Activated naive CD8-positive, alpha-beta T cell (primary cell): ENCODE measurements around the gene LMBRD2.

Experiments
- H3K27ac Mint-ChIP-seq: one replicate; pipeline ENCODE4 v1.8.0; 2021; ENCODE audit warnings: mixed read lengths
- H3K27me3 Mint-ChIP-seq: one replicate; pipeline ENCODE4 v1.8.0; 2021; ENCODE audit warnings: mixed read lengths
- H3K36me3 Mint-ChIP-seq: one replicate; pipeline ENCODE4 v1.8.0; 2021; ENCODE audit warnings: mixed read lengths
- H3K4me1 Mint-ChIP-seq: one replicate; pipeline ENCODE4 v1.8.0; 2021; ENCODE audit warnings: low read depth, mixed read lengths
- H3K4me3 Mint-ChIP-seq: one replicate; pipeline ENCODE4 v1.8.0; 2021; ENCODE audit warnings: mild to moderate bottlenecking, mixed read lengths
- H3K9me3 Mint-ChIP-seq: one replicate; pipeline ENCODE4 v1.8.0; 2021; ENCODE audit warnings: low read depth, mixed read lengths

LMBRD2 gene

GRCh38 chr5:36173426-36173825, 21.7 kb upstream of the LMBRD2 start:
- no peak overlapping the region for H3K27ac Mint-ChIP-seq
- no peaks in the 10 kb centered on the region for H3K27me3 Mint-ChIP-seq
- peaks cover 5% of the 10 kb centered on the region for H3K4me1 Mint-ChIP-seq
- no peaks in the 10 kb centered on the region for H3K9me3 Mint-ChIP-seq
- H3K36me3 Mint-ChIP-seq: peaks cover 9% of the 10 kb centered on the region
- no peak overlapping the region for H3K4me3 Mint-ChIP-seq

GRCh38 chr5:36172599-36172998, 20.9 kb upstream of the LMBRD2 start:
- H3K4me1 Mint-ChIP-seq: peaks cover 11% of the 10 kb centered on the region
- no peak overlapping the region for H3K27ac Mint-ChIP-seq
- H3K27me3 Mint-ChIP-seq: no peaks in the 10 kb centered on the region
- no peaks in the 10 kb centered on the region for H3K9me3 Mint-ChIP-seq
- no peak overlapping the region for H3K4me3 Mint-ChIP-seq
- peaks cover 12% of the 10 kb centered on the region for H3K36me3 Mint-ChIP-seq

- H3K27ac Mint-ChIP-seq: no peak overlapping the region
Observed at GRCh38 chr5:36170832-36171424, 19.2 kb upstream of the LMBRD2 start.

GRCh38 chr5:36168737-36169136, 17.1 kb upstream of the LMBRD2 start:
- H3K36me3 Mint-ChIP-seq: peaks cover 11% of the 10 kb centered on the region
- no peak overlapping the region for H3K4me3 Mint-ChIP-seq
- H3K9me3 Mint-ChIP-seq: no peaks in the 10 kb centered on the region
- peak overlapping the region; percentile 41 for H3K27ac Mint-ChIP-seq
- peaks cover 13% of the 10 kb centered on the region for H3K4me1 Mint-ChIP-seq
- H3K27me3 Mint-ChIP-seq: no peaks in the 10 kb centered on the region

More at GRCh38 chr5:36170832-36171424, 19.2 kb upstream of the LMBRD2 start:
- no peaks in the 10 kb centered on the region for H3K27me3 Mint-ChIP-seq
- H3K4me3 Mint-ChIP-seq: no peak overlapping the region
- peaks cover 9% of the 10 kb centered on the region for H3K36me3 Mint-ChIP-seq
- peaks cover 13% of the 10 kb centered on the region for H3K4me1 Mint-ChIP-seq
- no peaks in the 10 kb centered on the region for H3K9me3 Mint-ChIP-seq

GRCh38 chr5:36164461-36164860, 12.8 kb upstream of the LMBRD2 start:
- H3K9me3 Mint-ChIP-seq: no peaks in the 10 kb centered on the region
- peaks cover 20% of the 10 kb centered on the region for H3K4me1 Mint-ChIP-seq
- no peak overlapping the region for H3K4me3 Mint-ChIP-seq
- H3K27ac Mint-ChIP-seq: no peak overlapping the region
- peaks cover 18% of the 10 kb centered on the region for H3K36me3 Mint-ChIP-seq
- H3K27me3 Mint-ChIP-seq: no peaks in the 10 kb centered on the region

GRCh38 chr5:36162810-36163486, 11.3 kb upstream of the LMBRD2 start:
- H3K4me1 Mint-ChIP-seq: peaks cover 14% of the 10 kb centered on the region
- H3K4me3 Mint-ChIP-seq: no peak overlapping the region
- H3K9me3 Mint-ChIP-seq: no peaks in the 10 kb centered on the region
- H3K27me3 Mint-ChIP-seq: no peaks in the 10 kb centered on the region
- peaks cover 15% of the 10 kb centered on the region for H3K36me3 Mint-ChIP-seq
- no peak overlapping the region for H3K27ac Mint-ChIP-seq

GRCh38 chr5:36161361-36161760, 9.7 kb upstream of the LMBRD2 start:
- Mint-ChIP-seq H3K9me3 (no peaks in the 10 kb centered on the region), H3K27ac (no peak overlapping the region), H3K4me1 (peaks cover 20% of the 10 kb centered on the region), H3K27me3 (no peaks in the 10 kb centered on the region), H3K4me3 (no peak overlapping the region), H3K36me3 (peaks cover 16% of the 10 kb centered on the region)

GRCh38 chr5:36160617-36161016, 8.9 kb upstream of the LMBRD2 start:
- Mint-ChIP-seq H3K27me3 (no peaks in the 10 kb centered on the region), H3K27ac (no peak overlapping the region), H3K9me3 (no peaks in the 10 kb centered on the region), H3K36me3 (peaks cover 22% of the 10 kb centered on the region), H3K4me3 (no peak overlapping the region), H3K4me1 (peaks cover 24% of the 10 kb centered on the region)

GRCh38 chr5:36158144-36158543, 6.5 kb upstream of the LMBRD2 start:
- no peaks in the 10 kb centered on the region for H3K27me3 Mint-ChIP-seq
- no peaks in the 10 kb centered on the region for H3K9me3 Mint-ChIP-seq
- H3K4me3 Mint-ChIP-seq: no peak overlapping the region
- H3K4me1 Mint-ChIP-seq: peaks cover 37% of the 10 kb centered on the region
- H3K27ac Mint-ChIP-seq: no peak overlapping the region
- H3K36me3 Mint-ChIP-seq: peaks cover 28% of the 10 kb centered on the region

- peaks cover 46% of the 10 kb centered on the region for H3K4me1 Mint-ChIP-seq
- H3K27ac Mint-ChIP-seq: no peak overlapping the region
- H3K27me3 Mint-ChIP-seq: no peaks in the 10 kb centered on the region
- peaks cover 21% of the 10 kb centered on the region for H3K36me3 Mint-ChIP-seq
- H3K9me3 Mint-ChIP-seq: no peaks in the 10 kb centered on the region
- H3K4me3 Mint-ChIP-seq: no peak overlapping the region
Observed at GRCh38 chr5:36156619-36157018, 4.9 kb upstream of the LMBRD2 start.

GRCh38 chr5:36156121-36156601, 4.5 kb upstream of the LMBRD2 start:
- no peaks in the 10 kb centered on the region for H3K9me3 Mint-ChIP-seq
- H3K4me3 Mint-ChIP-seq: no peak overlapping the region
- no peaks in the 10 kb centered on the region for H3K27me3 Mint-ChIP-seq
- no peak overlapping the region for H3K27ac Mint-ChIP-seq
- peaks cover 21% of the 10 kb centered on the region for H3K36me3 Mint-ChIP-seq
- H3K4me1 Mint-ChIP-seq: peaks cover 42% of the 10 kb centered on the region

- Mint-ChIP-seq H3K9me3 (no peaks in the 10 kb centered on the region), H3K27ac (no peak overlapping the region), H3K36me3 (peaks cover 21% of the 10 kb centered on the region), H3K4me3 (no peak overlapping the region), H3K4me1 (peaks cover 48% of the 10 kb centered on the region), H3K27me3 (no peaks in the 10 kb centered on the region)
Observed at GRCh38 chr5:36155291-36155690, 3.6 kb upstream of the LMBRD2 start.

GRCh38 chr5:36153726-36154125, 2.0 kb upstream of the LMBRD2 start:
- H3K36me3 Mint-ChIP-seq: peaks cover 21% of the 10 kb centered on the region
- no peaks in the 10 kb centered on the region for H3K9me3 Mint-ChIP-seq
- H3K4me3 Mint-ChIP-seq: peak overlapping the region; percentile 98
- H3K27me3 Mint-ChIP-seq: no peaks in the 10 kb centered on the region
- H3K4me1 Mint-ChIP-seq: peaks cover 57% of the 10 kb centered on the region
- peak overlapping the region; percentile 46 for H3K27ac Mint-ChIP-seq

- Mint-ChIP-seq H3K27ac (peak overlapping the region; percentile 46), H3K27me3 (no peaks in the 10 kb centered on the region), H3K4me3 (peak overlapping the region; percentile 98), H3K4me1 (peaks cover 58% of the 10 kb centered on the region), H3K9me3 (no peaks in the 10 kb centered on the region), H3K36me3 (peaks cover 21% of the 10 kb centered on the region)
Observed at GRCh38 chr5:36153298-36153677, 1.6 kb upstream of the LMBRD2 start.

- H3K4me1 Mint-ChIP-seq: peaks cover 60% of the 10 kb centered on the region
- peak overlapping the region; percentile 92 for H3K27ac Mint-ChIP-seq
- no peaks in the 10 kb centered on the region for H3K27me3 Mint-ChIP-seq
- peak overlapping the region; percentile 98 for H3K4me3 Mint-ChIP-seq
- H3K9me3 Mint-ChIP-seq: no peaks in the 10 kb centered on the region
- H3K36me3 Mint-ChIP-seq: peaks cover 20% of the 10 kb centered on the region
Observed at GRCh38 chr5:36152324-36153297, 924 bp upstream of the LMBRD2 start.
